IPS-11a (cell line): ENCODE results near the gene DMRTB1.
"Not testable (repeated sequence)": the region's sequence is repeated elsewhere in the genome, so short reads cannot be mapped to it uniquely, and the experiment has no call there.

Source experiments
- H3K4me3 ChIP-seq: one replicate; pipeline ENCODE4 v1.5.1; 2013; ENCODE audit warnings: low read depth, low read length, control low read depth

DMRTB1 gene

DNA sequence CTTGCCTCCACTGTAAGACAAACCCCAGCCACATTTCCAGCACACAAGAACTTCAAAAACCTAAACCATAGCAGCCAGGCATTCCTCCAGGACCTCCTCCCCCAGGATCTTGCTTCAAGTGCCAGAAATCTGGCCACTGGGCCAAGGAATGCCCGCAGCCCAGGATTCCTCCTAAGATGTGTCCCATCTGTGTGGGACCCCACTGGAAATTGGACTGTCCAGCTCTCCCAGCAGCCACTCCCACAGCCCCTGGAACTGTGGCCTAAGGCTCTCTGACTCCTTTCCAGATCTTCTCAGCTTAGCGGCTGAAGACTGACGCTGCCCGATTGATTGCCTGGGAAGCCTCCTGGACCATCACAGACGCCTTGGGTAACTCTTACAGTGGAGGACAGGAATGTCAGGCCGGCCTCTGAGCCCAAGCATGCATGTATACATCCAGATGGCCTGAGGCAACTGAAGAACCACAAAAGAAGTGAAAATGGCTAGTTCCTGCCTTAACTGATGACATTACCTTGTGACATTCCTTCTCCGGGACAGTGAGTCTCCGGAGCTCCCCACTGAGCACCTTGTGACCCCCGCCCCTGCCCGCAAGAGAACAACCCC lies 24.7 kb upstream of the DMRTB1 start:
- not testable (repeated sequence) for H3K4me3 ChIP-seq

DNA sequence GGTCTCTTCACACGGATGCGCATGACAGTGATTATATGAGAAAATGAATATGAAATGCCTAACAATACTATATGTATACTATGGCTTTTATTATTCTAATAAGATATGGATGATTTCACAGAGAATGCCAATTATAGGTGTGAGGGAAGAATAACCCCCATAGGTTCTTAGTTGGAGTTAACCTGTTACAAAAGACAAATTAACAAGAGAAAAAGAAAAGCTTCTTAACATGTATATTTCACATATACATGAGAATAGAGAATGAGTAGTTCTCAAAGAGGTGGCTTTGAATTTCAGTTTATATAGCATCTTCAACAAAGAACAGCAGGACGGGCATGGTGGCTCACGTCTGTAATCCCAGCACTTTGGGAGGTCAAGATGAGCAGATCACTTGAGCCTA lies 24.0 kb upstream of the DMRTB1 start:
- H3K4me3 ChIP-seq: no peak overlapping the region

DNA sequence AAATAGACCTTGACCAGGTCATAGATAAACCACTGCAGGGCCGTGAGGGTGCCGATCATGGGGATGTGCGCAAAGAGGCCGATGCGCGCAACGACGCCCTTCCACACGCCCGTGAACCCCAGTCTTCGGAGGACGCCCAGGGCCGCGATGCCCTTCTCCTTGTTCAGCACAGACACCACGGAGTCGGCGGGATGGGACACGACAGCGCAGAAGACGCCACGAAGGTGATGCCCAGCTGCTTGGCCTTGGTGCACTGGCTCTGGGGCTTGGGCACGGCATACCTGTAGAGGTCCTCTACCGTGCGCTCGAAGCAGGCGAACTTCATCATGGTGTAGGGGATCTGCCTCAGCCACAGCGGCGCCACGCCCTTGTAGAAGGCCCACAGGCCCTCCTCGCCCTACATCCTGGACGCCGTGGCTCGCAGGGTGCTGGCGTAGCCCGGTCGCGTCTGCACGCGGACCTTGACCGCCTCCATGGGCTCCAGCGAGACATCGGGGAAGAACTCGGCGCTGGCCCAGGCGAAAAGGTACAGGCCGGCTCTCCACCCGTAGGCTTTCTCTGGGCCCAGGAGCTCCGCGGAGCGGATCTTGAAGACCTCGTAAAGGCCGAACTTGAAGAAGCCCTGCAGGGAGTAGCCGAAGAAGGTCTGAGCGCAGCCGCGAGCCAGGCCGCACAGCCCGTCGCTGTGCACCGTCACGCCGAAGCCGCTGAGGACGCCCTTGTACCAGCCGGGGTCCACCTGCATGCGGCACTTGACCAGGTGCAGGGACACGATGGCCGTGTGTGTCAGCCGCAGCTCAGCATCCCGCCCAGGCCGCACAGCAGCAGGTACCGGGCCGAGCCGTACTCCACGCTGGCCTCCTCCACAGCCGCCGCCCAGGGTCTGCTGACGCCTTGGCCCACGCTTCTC lies 20.5 kb upstream of the DMRTB1 start:
- H3K4me3 ChIP-seq: no peak overlapping the region

DNA sequence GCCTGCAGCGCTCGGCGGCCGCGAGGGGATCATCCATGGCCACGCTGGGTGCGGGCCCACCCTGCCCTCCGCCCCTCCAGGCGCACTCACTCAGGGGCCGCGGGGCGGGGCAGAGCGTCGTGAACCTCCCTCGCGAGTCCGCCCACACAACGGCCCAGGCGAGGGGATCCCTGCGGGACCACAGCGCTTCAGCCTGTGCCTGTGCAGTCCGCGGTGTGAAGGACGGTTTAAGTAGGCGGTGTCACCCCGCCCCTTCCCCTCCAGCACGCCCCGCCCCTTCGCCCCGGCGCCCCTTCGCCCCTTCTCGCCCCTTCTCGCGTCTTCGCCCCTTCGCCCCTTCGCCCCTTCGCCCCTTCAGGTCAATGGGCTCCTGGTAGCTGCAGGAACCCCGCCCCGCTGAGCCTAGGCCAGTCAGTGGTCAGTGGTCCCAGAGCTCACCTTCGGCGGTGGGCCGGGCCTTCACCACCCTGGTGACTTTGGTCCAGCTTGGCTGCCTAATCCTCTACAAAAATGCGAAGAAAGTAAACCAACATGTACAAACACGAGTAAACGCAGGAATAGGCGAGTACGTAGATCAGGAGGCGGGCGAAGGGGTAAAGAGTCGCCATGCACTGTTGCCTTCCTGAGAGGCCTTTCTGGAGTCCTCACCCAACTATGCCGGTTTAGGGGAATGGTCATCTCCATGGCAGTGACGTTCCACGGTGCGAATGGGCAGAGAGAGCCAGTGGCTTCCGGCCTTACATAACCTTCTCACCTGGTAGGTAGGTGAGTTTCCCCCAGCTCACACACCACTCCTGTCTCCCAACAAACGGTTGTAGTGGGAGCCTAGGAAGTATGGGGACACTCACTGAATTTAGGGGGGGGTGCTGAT lies 19.6 kb upstream of the DMRTB1 start:
- no peak overlapping the region for H3K4me3 ChIP-seq

DNA sequence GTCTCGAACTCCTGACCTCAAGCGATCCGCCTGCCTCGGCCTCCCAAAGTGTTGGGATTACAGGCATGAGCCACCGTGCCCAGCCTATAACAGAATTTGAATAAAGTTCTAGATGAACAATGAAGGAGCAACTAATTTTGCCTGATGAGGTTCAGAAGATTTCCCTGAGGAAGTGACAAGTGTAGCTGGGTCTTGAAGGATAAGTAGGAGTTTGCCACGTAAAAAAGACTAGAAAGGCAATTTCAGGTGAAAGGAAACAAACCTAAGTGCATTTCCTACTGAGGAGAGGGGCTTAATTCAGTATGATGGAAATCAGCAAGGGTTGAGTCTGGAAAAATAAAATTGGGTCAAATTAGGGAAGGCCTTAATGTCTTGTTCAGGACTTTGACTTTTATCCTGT lies 18.6 kb upstream of the DMRTB1 start:
- no peak overlapping the region for H3K4me3 ChIP-seq

DNA sequence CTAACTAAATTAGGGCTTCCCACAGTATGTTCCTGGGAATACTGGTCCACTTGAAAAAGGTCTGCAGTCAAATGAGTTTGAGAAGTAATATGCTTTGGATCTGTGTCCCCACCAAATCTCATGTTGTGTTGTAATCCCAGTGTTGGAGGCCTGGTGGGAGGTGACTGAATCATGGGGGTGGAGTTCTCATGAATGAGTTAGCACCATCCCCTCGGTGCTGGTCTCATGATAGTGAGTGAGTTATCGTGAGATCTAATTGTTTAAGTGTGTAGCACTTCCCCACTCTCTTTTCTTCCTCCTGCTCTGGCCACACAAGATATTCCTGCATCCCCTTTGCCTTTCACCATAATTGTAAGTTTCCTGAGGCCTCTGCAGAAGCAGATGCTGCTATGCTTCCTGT lies 16.9 kb upstream of the DMRTB1 start:
- no peak overlapping the region for H3K4me3 ChIP-seq

DNA sequence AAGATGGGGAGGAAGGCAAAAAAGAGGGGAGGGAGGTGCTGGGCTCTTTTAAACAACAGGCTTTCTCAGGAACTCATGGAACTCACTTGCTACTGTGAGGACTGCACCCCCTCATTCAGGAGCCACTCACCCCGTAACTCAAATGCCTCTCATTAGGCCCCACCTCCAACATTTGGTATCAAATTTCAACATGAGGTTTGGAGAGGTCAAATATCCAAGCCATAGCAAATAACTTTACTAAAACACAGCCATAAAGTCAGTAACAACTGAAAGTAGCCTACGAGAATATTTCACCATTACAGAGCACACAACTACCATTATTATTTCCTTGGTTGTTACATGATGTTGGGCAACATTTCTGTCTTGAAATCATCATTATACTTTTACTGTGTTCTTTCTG lies 13.1 kb upstream of the DMRTB1 start:
- no peak overlapping the region for H3K4me3 ChIP-seq

DNA sequence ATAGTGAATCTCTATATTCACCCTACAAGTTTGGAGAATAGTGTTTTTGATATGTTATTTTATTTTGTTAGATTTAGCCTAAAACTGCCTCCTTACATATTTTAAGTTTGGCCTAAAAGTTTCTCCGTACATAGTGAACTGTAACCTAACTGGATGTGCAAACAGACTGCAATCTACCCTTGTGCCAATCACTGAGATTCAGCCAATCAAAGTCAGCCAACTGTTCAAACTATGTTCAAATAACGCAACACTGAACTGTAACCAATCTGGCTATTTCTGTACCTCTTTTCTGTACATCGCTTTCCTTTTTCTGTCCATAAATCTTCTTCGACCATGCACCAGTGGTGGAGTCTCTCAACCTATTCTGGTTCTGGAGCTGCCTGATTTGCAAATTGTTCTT lies 11.8 kb upstream of the DMRTB1 start:
- no peak overlapping the region for H3K4me3 ChIP-seq

DNA sequence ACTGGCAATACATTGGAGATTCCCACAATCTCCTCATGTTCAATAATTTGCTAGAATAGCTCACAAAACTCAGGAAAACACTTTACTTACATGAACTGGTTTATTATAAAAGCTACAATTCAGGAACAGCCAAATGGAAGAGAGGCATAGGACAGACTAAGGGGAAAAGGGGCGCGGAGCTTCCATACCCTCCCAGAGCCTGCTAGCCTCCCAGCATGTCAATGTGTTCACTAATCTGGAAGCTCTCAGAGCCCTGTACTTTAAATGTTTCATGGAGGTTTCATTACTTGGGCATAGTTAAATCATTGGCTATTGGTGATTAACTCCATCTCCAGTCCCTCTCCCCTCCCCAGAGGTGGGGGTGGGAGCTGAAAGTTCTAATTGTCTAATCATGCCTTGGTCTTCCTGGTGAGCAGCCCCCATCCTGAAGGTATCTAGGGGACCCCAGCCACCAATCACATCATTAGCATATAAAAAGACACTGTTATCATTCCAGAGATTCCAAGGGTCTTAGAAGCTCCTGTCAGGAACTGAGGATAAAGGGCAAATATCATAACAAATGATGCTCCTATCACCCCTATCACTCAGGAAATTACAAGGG lies 10.9 kb upstream of the DMRTB1 start:
- H3K4me3 ChIP-seq: no peak overlapping the region

DNA sequence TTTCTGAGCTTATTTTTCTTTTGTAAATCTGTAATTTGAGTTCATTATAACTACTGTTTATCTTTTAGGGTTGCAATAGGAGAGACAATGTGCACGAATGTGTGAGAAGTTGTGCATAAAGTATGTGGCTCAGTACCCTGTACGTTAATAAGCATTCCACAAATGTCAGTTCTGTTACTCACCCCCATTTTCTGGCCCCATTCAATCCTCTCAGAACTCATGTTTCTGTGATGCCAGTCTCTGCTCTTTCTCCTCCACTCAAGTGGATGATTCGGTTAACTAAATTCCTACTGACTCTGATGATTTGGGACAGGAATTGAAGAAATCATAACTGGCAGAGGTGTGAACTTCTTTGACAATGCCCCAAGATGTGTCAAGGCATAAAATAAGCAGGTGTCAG lies 10.2 kb upstream of the DMRTB1 start:
- H3K4me3 ChIP-seq: no peak overlapping the region

DNA sequence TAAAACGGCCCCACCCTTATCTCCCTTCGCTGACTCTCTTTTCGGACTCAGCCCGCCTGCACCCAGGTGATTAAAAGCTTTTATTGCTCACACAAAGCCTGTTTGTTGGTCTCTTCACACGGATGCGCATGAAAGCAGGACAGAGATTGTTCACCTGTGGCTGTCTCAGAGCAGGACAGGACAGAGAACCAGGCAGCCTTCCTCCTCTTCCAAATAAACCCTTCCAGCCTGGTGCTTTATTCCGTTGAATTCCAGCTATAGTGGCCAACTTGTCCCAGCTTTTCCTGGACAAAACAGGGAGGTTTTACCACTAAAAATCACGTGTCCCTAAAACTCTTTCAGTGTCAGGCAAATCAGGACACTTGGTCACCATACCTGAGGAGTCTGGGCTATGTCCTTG lies 9.5 kb upstream of the DMRTB1 start:
- no peak overlapping the region for H3K4me3 ChIP-seq

DNA sequence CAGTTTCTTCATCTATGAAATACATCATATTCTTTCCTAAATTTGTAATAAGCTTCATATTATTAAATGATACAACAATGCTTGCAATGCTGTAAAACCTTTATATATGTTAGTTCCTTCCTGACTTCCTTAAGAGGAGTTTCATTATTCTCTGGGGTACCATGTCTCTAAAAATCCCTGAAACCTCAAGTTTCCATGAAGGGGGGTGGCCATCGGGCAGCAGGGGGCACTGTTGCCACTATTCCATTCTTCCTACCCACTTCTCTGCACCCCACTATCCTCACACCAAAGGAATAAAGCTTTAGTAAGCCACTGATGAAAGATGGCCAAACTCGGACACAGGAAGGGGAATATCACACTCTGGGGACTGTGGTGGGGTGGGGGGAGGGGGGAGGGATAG lies 9.0 kb upstream of the DMRTB1 start:
- H3K4me3 ChIP-seq: no peak overlapping the region

DNA sequence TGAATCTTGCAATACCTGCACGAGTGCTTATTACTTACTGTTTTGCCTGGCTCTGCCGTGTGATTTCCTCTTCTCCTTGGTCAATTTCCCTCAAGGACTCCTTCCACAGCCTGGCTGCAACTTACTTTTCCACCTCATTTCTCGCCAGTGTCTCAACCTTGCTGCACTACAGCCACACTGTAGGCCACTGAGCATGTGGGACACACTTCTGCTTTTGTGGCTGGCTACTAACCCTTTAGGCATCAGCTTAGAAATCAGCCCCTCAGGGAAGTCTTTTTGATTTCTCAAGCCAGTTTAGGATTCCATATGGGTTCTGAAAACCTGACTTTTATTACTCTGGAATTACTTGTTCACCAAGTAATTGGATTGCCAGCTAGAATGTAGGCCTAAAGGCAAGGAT lies 5.2 kb upstream of the DMRTB1 start:
- H3K4me3 ChIP-seq: no peak overlapping the region

DNA sequence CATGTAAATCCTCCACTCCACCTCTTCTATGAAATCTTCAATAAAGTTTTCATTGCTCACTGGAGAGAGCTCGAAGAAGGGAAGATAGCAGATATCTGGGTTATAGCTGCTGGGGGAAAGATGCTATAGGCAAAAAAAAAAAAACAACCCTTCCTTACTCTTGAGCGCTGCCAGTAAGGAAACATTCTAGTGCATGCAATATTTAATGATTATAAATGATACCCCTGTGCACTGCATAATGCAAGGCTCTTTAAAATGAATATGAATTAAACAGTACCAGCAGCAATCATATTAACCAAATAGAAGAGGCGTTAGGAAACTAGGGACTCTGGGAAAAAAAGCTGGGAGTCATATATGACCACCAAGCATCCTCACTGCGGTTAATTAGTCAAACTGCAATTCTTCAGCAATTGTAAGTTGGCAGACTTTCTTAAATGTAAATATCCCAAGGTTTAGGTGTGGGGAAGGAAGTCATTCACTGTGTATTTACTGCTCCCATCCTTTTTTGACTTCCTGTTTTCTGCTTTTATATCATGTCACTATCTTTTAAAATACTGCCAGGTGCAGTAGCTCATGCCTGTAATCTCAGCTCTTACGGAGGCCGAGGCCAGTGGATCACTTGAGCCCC lies 3.7 kb upstream of the DMRTB1 start:
- H3K4me3 ChIP-seq: no peak overlapping the region

DNA sequence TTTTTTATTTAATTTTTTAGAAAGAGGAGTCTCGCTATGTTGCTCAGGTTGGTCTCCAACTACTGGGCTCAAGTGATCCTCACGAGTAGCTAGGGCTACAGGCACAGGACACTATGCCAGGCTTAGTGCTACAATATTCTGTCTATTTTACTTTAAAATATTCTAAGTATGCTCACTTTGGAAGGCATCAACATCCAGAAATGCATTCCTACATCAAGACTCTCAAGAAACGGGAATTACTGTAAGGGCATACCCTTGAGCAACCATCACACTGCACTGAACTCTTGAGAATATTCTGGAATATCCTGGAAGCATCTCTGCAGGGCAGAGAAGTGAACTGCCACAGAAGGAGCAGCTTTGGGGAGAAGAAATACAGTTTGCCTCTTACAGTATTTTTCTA lies 565 bp upstream of the DMRTB1 start:
- no peak overlapping the region for H3K4me3 ChIP-seq

DNA sequence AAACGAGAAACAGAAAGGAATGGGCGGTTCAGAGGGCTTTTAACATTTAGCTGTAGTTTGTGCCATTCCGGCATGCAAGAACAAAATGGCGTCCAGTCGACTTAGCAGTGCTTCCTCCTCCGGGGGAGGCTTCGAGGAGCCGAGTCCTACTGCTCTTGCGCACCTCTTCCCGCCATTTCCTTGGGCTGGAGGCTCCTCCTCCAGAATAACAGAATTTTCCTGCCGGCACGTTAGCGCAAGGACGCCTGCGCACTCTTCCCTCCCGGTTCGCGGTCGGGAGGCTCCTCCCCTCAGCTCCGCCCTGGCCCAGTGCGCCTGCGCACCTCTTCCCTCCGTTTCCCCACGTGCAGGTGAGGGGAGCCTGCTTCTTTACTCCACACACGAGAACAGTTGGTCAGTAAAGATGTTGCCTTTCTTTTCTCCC lies 1.0 kb downstream of the DMRTB1 start:
- H3K4me3 ChIP-seq: no peak overlapping the region

DNA sequence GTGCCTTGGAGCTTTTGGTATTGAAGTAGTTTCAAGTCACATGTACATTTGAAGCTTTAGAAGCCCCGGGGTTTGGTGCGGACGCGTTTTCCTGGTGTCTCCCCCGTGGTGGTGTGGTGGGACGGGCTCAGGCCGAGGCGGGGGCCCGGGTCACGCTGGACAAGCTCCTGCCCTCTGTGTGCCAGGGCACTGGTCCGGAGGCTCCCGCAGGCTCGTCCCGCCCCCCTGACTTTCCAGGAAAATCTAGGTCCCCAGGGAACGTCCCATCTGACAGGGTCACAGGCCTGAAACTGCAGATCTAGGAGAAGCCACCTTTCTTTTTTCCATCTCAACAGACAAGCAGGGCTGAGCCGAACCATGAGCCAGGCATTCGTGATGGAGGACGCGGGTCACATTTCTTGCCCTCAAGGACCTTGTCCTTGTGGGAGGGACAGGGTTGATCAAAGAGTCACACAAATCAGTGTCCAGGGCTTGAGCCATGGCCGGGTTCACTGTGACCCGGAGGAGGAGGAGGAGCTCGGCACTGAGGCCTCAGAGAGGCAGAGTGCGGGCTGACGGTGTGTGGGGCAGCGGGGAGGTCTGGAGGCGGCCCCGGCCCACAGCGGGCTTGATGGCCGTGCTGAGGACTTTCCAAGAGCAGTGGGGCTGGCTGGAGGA lies 1.6 kb downstream of the DMRTB1 start:
- no peak overlapping the region for H3K4me3 ChIP-seq

DNA sequence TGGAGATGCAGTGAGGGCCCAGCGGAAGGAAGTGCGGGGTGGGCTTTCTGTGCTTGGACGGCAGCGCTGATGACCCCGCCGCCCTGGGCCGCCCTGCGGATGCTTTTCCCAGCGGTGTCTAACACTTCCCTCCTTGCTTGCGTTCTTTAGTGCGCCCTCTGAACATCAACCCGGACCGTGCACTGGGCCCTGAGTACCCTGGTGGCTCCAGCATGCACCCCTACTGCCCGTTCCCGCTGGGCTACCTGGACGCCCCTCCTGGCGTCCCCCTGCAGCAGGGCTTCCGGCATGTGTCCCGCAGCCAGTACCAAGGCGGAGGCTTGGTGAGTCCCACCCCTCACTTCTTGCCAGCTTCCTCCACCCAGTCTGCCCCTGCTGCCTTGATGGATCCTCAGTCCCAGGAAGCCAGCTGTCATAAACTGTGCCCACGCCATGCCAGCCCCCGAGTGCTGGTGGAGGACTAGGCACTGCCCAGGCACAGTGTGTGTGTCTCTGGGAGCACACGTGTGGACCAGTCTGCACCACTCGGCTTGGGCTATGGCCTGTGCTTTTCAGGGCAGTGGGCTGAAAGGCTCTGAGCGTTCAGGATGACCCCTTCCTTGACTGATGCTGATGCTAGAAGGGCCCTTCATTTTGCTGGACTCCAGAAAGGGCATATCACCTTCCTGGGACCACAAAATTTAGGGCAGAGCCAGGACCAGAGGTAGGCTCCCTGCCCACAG lies 2.3 kb downstream of the DMRTB1 start:
- no peak overlapping the region for H3K4me3 ChIP-seq

DNA sequence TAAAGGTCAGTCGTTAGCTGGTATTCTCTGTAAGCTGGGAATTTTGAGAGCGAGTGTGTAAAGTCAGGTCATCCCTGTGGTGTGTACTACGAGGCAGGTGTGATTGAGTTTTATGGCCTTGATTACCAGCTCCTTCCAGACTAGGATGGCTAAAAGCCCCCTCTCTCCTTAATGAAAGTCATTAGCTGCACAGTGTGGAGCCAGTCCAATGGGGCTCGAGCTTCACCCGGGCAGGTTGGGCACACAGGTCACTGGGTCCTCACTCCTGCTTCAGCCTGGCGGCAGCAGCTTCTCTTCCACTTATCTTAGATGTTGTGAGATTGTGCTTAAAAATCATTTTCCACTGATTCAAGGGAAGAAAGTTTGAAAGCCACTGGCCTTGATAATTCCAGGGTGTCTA lies 3.0 kb downstream of the DMRTB1 start:
- H3K4me3 ChIP-seq: no peak overlapping the region
